Neural cell (in vitro differentiated cells): ENCODE data around the gene HMGCS2. TPM values are rescaled to one million over a fixed set of nuclear protein-coding genes. Genes with fewer than 3 reads are reported as not detected.

Source experiments
- H2AFZ ChIP-seq: fragments of 200-600, 300-800 bp; sonication (generic), shearing (Covaris generic); 2 replicates; pipeline ENCODE4 v1.6.0; 2014; ENCODE audit warnings: low read depth, mild to moderate bottlenecking, antibody characterized with exemption, low read length, moderate library complexity
- H3F3A ChIP-seq: fragments of 200-600 bp; shearing (Covaris generic); 2 replicates; pipeline ENCODE4 v1.6.1; 2016; ENCODE audit warnings: mild to moderate bottlenecking, moderate library complexity, mixed read lengths, antibody characterized with exemption, low read length; ENCODE audit not compliant: insufficient read depth, poor library complexity, severe bottlenecking
- H3K27ac ChIP-seq: fragments of 200-600, 300-800 bp; sonication (generic), shearing (Covaris generic); 2 replicates; pipeline ENCODE4 v1.5.1; 2014; ENCODE audit warnings: mild to moderate bottlenecking, low read length, moderate library complexity
- H3K27me3 ChIP-seq: fragments of 300-800, 200-600 bp; sonication (generic), shearing (Covaris generic); 2 replicates; pipeline ENCODE4 v1.6.0; 2014; ENCODE audit warnings: mild to moderate bottlenecking, low read depth, low read length, moderate library complexity; ENCODE audit not compliant: insufficient read depth
- H3K36me3 ChIP-seq: fragments of 300-800, 200-600 bp; sonication (generic), shearing (Covaris generic); 2 replicates; pipeline ENCODE4 v1.5.1; 2014; ENCODE audit warnings: mild to moderate bottlenecking, antibody characterized with exemption, low read length, moderate library complexity; ENCODE audit not compliant: insufficient read depth
- H3K4me2 ChIP-seq: fragments of 300-800, 200-600 bp; sonication (generic), shearing (Covaris generic); 2 replicates; pipeline ENCODE4 v1.6.0; 2014; ENCODE audit warnings: mild to moderate bottlenecking, low read length
- H3K4me3 ChIP-seq: fragments of 300-800, 200-600 bp; sonication (generic), shearing (Covaris generic); 2 replicates; pipeline ENCODE4 v1.5.1; 2014; ENCODE audit warnings: mild to moderate bottlenecking, low read length, moderate library complexity
- H3K79me2 ChIP-seq: fragments of 200-600 bp; shearing (Covaris generic); replicated peaks from 2 replicates; pipeline ENCODE4 v1.6.0; 2014; ENCODE audit warnings: mild to moderate bottlenecking, low read length, moderate library complexity; ENCODE audit not compliant: insufficient read depth
- H3K9ac ChIP-seq: fragments of 300-800, 200-600 bp; sonication (generic), shearing (Covaris generic); 2 replicates; pipeline ENCODE4 v1.6.1; 2016; ENCODE audit warnings: mild to moderate bottlenecking, low read length, mixed read lengths
- H3K9me2 ChIP-seq: fragments of 200-600 bp; shearing (Covaris generic); 2 replicates; pipeline ENCODE4 v1.6.1; 2016; ENCODE audit warnings: mild to moderate bottlenecking, low read length, mixed read lengths; ENCODE audit not compliant: insufficient read depth
- H3K9me3 ChIP-seq: fragments of 200-600, 300-800 bp; sonication (generic), shearing (Covaris generic); 2 replicates; pipeline ENCODE4 v1.6.1; 2016; ENCODE audit warnings: mild to moderate bottlenecking, mixed run types, low read length, moderate library complexity, mixed read lengths
- H4K20me1 ChIP-seq: fragments of 200-600 bp; shearing (Covaris generic); 2 replicates; pipeline ENCODE4 v1.6.1; 2016; ENCODE audit warnings: mild to moderate bottlenecking, mixed run types; ENCODE audit not compliant: insufficient read depth
- EP300 ChIP-seq: fragments of 450-650 bp; conservative IDR thresholded peaks from 2 replicates; pipeline ENCODE4 v1.6.1; 2014; ENCODE audit warnings: antibody characterized with exemption, mild to moderate bottlenecking, moderate library complexity; ENCODE audit not compliant: poor library complexity, severe bottlenecking
- EZH2 ChIP-seq: fragments of 200-600, 300-800 bp; shearing (Covaris generic), sonication (generic); IDR thresholded peaks from 2 replicates; pipeline ENCODE4 v1.6.1; 2014; ENCODE audit warnings: antibody characterized with exemption, low read length, borderline replicate concordance, mild to moderate bottlenecking; ENCODE audit not compliant: insufficient read depth, poor library complexity, severe bottlenecking
- MXI1 ChIP-seq: fragments of 450-650 bp; conservative IDR thresholded peaks from 2 replicates; pipeline ENCODE4 v1.6.1; 2014; ENCODE audit warnings: antibody characterized with exemption, mild to moderate bottlenecking; ENCODE audit not compliant: poor library complexity, severe bottlenecking
- POLR2AphosphoS5 ChIP-seq: IDR thresholded peaks from 2 replicates; pipeline ENCODE4 v1.6.1; 2012
- RAD21 ChIP-seq: fragments of 450-650 bp; conservative IDR thresholded peaks from 2 replicates; pipeline ENCODE4 v1.6.1; 2014; ENCODE audit warnings: antibody characterized with exemption, mild to moderate bottlenecking, moderate library complexity
- SMC3 ChIP-seq: fragments of 450-650 bp; conservative IDR thresholded peaks from 2 replicates; pipeline ENCODE4 v1.6.1; 2014; ENCODE audit warnings: antibody characterized with exemption, mild to moderate bottlenecking, moderate library complexity; ENCODE audit not compliant: poor library complexity
- TAF1 ChIP-seq: IDR thresholded peaks from 2 replicates; pipeline ENCODE4 v1.6.1; 2012; ENCODE audit warnings: low read depth
- polyA plus RNA-seq: library from polyadenylated mRNA; depleted of rRNA; stranded (reverse); fragments of >200 nt; gene quantifications from 2 replicates; pipeline ENCODE4 v1.2.3, GENCODE V29; 2014
- TF ChIP-seq, protein P1 (sequence below): IDR thresholded peaks from 2 replicates; pipeline ENCODE4 v1.6.1; 2012; ENCODE audit warnings: borderline replicate concordance
- TF ChIP-seq, protein P2 (sequence below): fragments of 450-650 bp; IDR thresholded peaks from 2 replicates; pipeline ENCODE4 v1.5.1; 2014; ENCODE audit warnings: antibody characterized with exemption, mild to moderate bottlenecking, moderate library complexity; ENCODE audit not compliant: poor library complexity, severe bottlenecking

HMGCS2 gene
- polyA plus RNA-seq, 1 donor from 2014 or later = not detected

DNA sequence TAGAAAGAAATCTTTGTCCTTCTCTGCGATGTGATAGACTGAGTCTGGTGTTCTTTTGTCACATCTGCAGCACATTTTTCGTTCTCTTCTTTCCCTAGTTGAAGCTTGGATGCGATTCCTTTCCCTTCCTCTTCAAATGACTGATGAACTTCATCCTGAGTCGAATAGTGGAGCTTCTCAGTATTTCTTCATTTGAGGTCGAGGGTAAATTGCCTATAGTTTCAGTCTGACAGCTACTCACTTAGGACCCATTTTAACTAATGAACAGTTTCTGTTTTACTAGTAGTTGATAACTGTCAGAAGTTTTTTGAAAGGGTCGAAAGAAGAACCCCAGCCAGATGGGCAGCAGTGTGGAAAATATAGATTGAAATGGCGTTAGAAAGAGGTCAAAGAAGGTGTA lies 47.2 kb upstream of the HMGCS2 start:
- Histone ChIP-seq H3K9me3 (no peaks in the 10 kb centered on the region), H3K36me3 (no peaks in the 10 kb centered on the region), H3F3A (no peaks in the 10 kb centered on the region), H4K20me1 (no peaks in the 10 kb centered on the region), H3K4me3 (no peak overlapping the region), H2AFZ (no peak overlapping the region), H3K27ac (no peak overlapping the region), H3K79me2 (no peaks in the 10 kb centered on the region), H3K4me2 (no peak overlapping the region), H3K9me2 (no peaks in the 10 kb centered on the region), H3K9ac (no peak overlapping the region), H3K27me3 (no peaks in the 10 kb centered on the region)
- TF ChIP-seq RAD21 (no peak), EZH2 (no peak), POLR2AphosphoS5 (no peak), TAF1 (no peak), EP300 (no peak), MXI1 (no peak), SMC3 (no peak)
- TF ChIP-seq, protein P1, sequence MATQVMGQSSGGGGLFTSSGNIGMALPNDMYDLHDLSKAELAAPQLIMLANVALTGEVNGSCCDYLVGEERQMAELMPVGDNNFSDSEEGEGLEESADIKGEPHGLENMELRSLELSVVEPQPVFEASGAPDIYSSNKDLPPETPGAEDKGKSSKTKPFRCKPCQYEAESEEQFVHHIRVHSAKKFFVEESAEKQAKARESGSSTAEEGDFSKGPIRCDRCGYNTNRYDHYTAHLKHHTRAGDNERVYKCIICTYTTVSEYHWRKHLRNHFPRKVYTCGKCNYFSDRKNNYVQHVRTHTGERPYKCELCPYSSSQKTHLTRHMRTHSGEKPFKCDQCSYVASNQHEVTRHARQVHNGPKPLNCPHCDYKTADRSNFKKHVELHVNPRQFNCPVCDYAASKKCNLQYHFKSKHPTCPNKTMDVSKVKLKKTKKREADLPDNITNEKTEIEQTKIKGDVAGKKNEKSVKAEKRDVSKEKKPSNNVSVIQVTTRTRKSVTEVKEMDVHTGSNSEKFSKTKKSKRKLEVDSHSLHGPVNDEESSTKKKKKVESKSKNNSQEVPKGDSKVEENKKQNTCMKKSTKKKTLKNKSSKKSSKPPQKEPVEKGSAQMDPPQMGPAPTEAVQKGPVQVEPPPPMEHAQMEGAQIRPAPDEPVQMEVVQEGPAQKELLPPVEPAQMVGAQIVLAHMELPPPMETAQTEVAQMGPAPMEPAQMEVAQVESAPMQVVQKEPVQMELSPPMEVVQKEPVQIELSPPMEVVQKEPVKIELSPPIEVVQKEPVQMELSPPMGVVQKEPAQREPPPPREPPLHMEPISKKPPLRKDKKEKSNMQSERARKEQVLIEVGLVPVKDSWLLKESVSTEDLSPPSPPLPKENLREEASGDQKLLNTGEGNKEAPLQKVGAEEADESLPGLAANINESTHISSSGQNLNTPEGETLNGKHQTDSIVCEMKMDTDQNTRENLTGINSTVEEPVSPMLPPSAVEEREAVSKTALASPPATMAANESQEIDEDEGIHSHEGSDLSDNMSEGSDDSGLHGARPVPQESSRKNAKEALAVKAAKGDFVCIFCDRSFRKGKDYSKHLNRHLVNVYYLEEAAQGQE = no peak
- TF ChIP-seq, protein P2, sequence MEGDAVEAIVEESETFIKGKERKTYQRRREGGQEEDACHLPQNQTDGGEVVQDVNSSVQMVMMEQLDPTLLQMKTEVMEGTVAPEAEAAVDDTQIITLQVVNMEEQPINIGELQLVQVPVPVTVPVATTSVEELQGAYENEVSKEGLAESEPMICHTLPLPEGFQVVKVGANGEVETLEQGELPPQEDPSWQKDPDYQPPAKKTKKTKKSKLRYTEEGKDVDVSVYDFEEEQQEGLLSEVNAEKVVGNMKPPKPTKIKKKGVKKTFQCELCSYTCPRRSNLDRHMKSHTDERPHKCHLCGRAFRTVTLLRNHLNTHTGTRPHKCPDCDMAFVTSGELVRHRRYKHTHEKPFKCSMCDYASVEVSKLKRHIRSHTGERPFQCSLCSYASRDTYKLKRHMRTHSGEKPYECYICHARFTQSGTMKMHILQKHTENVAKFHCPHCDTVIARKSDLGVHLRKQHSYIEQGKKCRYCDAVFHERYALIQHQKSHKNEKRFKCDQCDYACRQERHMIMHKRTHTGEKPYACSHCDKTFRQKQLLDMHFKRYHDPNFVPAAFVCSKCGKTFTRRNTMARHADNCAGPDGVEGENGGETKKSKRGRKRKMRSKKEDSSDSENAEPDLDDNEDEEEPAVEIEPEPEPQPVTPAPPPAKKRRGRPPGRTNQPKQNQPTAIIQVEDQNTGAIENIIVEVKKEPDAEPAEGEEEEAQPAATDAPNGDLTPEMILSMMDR = no peak

DNA sequence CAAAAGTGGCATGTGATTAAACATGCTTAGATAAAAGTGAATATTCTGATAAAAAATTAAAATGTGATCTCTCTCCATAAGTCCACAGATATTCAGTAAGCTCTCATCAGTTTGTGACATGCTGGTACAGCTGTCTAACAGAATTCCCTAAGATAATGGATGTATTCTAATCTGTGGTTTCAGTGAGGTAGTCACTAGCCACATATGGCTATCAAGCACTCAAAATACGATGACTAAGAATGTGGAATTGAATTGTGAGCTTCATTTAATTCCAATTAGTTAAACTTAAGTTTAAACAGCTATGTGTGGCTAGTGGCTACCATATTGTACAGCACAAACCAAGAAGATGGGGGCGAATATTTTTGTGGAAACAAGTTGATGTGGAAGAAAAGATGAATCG lies 46.7 kb upstream of the HMGCS2 start:
- Histone ChIP-seq H3K27ac (no peak overlapping the region), H3K9ac (no peak overlapping the region), H3K9me3 (no peaks in the 10 kb centered on the region), H3K4me3 (no peak overlapping the region), H3K79me2 (no peaks in the 10 kb centered on the region), H3K27me3 (no peaks in the 10 kb centered on the region), H3K9me2 (no peaks in the 10 kb centered on the region), H2AFZ (no peak overlapping the region), H3K36me3 (no peaks in the 10 kb centered on the region), H3F3A (no peaks in the 10 kb centered on the region), H4K20me1 (no peaks in the 10 kb centered on the region), H3K4me2 (no peak overlapping the region)
- TF ChIP-seq MXI1 (no peak), EP300 (no peak), SMC3 (no peak), TAF1 (no peak), EZH2 (no peak), POLR2AphosphoS5 (no peak), RAD21 (no peak)
- TF ChIP-seq, protein P2 = no peak
- TF ChIP-seq, protein P1 = no peak
